HG03432 (cell line): Measurements from ENCODE around the gene BFSP2.

Experiments used
- ATAC-seq: cut with Tn5 transposase; IDR thresholded peaks from one replicate; pipeline ENCODE4 v1.9.1; 2021; ENCODE audit warnings: mild to moderate bottlenecking, moderate library complexity; ENCODE audit not compliant: unreplicated experiment

Gene BFSP2

GRCh38 chr3:133381346-133382109 is 18.3 kb upstream of the BFSP2 start:
- ATAC-seq, result no peak

- ATAC-seq, result no peak
Measured at GRCh38 chr3:133383175-133383574, 16.7 kb upstream of the BFSP2 start.

GRCh38 chr3:133383741-133384140 is 16.1 kb upstream of the BFSP2 start:
- no peak for ATAC-seq

- ATAC-seq, result peak; percentile 79
Measured at GRCh38 chr3:133384331-133385027, 15.4 kb upstream of the BFSP2 start.

GRCh38 chr3:133386876-133387275 is 13.0 kb upstream of the BFSP2 start:
- no peak for ATAC-seq

GRCh38 chr3:133387341-133387740 is 12.5 kb upstream of the BFSP2 start:
- ATAC-seq, result no peak

GRCh38 chr3:133388696-133389395 is 11.0 kb upstream of the BFSP2 start:
- no peak for ATAC-seq

- no peak for ATAC-seq
Measured at GRCh38 chr3:133390715-133391114, 9.1 kb upstream of the BFSP2 start.

GRCh38 chr3:133393204-133393603 is 6.7 kb upstream of the BFSP2 start:
- ATAC-seq, result no peak

GRCh38 chr3:133393691-133394474 is 6.0 kb upstream of the BFSP2 start:
- no peak for ATAC-seq

GRCh38 chr3:133394561-133395311 is 5.1 kb upstream of the BFSP2 start:
- ATAC-seq, result no peak

- no peak for ATAC-seq
Measured at GRCh38 chr3:133396906-133397305, 3.0 kb upstream of the BFSP2 start.

- no peak for ATAC-seq
Measured at GRCh38 chr3:133401374-133402135, 1.7 kb downstream of the BFSP2 start.

- ATAC-seq, result no peak
Measured at GRCh38 chr3:133404920-133405319, 5.1 kb downstream of the BFSP2 start.

- no peak for ATAC-seq
Measured at GRCh38 chr3:133408366-133408765, 8.5 kb downstream of the BFSP2 start.

GRCh38 chr3:133408961-133409360 is 9.1 kb downstream of the BFSP2 start:
- ATAC-seq, result no peak

GRCh38 chr3:133410191-133410892 is 10.5 kb downstream of the BFSP2 start:
- ATAC-seq, result no peak

GRCh38 chr3:133412183-133413132 is 12.6 kb downstream of the BFSP2 start:
- no peak for ATAC-seq
